NT2/D1 (cell line): Measurements from ENCODE around the gene ART4.

Experiments
- SUZ12 ChIP-seq: IDR thresholded peaks from 2 replicates; pipeline ENCODE4 v1.6.1; 2011; ENCODE audit not compliant: insufficient read length, insufficient read depth; ENCODE audit errors: extremely low read depth
- YY1 ChIP-seq: IDR thresholded peaks from 2 replicates; pipeline ENCODE4 v1.6.1; 2011; ENCODE audit not compliant: insufficient read length, insufficient read depth
- ZNF274 ChIP-seq: IDR thresholded peaks from 2 replicates; pipeline ENCODE4 v1.6.1; 2011; ENCODE audit warnings: mild to moderate bottlenecking, low read depth, low read length

GRCh38 chr12:14836336-14837210 lies 6.8 kb downstream of the ART4 start:
- TF ChIP-seq YY1 (no peak), ZNF274 (no peak), SUZ12 (no peak)
